Measurements from ENCODE around the gene DYRK1A. TPM values are rescaled to one million over a fixed set of nuclear protein-coding genes. Genes with fewer than 3 reads are reported as not detected.
"Not testable (repeated sequence)": the region's sequence is repeated elsewhere in the genome, so short reads cannot be mapped to it uniquely, and the experiment has no call there.

The DYRK1A gene
- polyA plus RNA-seq (ENCODE audit: insufficient read length in 10 of 10): 10 to 100 TPM; 44.9 to 70.5 (median 54.9) TPM
- long read RNA-seq, donor 1, full-length matches to known transcripts: 7 of 7 reads
- long read RNA-seq, donor 1, partial matches to known transcripts: 0 of 7 reads
- long read RNA-seq, donor 1, other reads (novel, unspliced or antisense): 0 of 7 reads
- long read RNA-seq, donor 2, full-length matches to known transcripts: 6 of 6 reads
- long read RNA-seq, donor 2, partial matches to known transcripts: 0 of 6 reads
- long read RNA-seq, donor 2, other reads (novel, unspliced or antisense): 0 of 6 reads
- long read RNA-seq, donor 3: 0 reads
- long read RNA-seq, donor 4, full-length matches to known transcripts: 6 of 6 reads
- long read RNA-seq, donor 4, partial matches to known transcripts: 0 of 6 reads
- long read RNA-seq, donor 4, other reads (novel, unspliced or antisense): 0 of 6 reads
- long read RNA-seq, donor 5, full-length matches to known transcripts: 5 of 5 reads
- long read RNA-seq, donor 5, partial matches to known transcripts: 0 of 5 reads
- long read RNA-seq, donor 5, other reads (novel, unspliced or antisense): 0 of 5 reads
- long read RNA-seq, donor 6, full-length matches to known transcripts: 10 of 10 reads
- long read RNA-seq, donor 6, partial matches to known transcripts: 0 of 10 reads
- long read RNA-seq, donor 6, other reads (novel, unspliced or antisense): 0 of 10 reads
- long read RNA-seq, donor 7, full-length matches to known transcripts: 10 of 10 reads
- long read RNA-seq, donor 7, partial matches to known transcripts: 0 of 10 reads
- long read RNA-seq, donor 7, other reads (novel, unspliced or antisense): 0 of 10 reads
- long read RNA-seq, donor 8, full-length matches to known transcripts: 3 of 3 reads
- long read RNA-seq, donor 8, partial matches to known transcripts: 0 of 3 reads
- long read RNA-seq, donor 8, other reads (novel, unspliced or antisense): 0 of 3 reads
- long read RNA-seq, donor 9, full-length matches to known transcripts: 2 of 2 reads
- long read RNA-seq, donor 9, partial matches to known transcripts: 0 of 2 reads
- long read RNA-seq, donor 9, other reads (novel, unspliced or antisense): 0 of 2 reads

GRCh38 chr21:37366482-37367316 lies at the start of gene DYRK1A:
TSS of gene DYRK1A (plus strand) at chr21:37366773. CDS start at chr21:37420375, 53,602 bp downstream.
- DNase-seq: peak; percentile 100

DNA sequence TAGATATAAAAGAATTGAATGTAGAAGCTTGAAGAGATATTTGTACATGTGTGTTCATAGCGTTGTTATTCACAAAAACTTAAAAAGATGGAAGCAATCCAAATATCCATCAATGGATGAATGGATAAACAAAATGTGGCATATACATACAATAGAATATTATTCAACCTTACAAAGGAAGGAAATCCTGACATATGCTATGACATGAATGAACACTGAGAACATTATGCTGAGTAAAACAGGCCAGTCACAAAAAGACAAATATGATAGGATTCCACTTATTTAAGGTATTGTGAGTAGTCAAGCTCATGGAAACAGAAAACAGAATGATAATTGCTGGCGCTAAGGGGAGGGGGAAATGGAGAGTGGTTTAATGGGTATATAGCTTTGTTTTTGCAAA lies 47.0 kb upstream of the DYRK1A start:
- no peak for DNase-seq

- no peak for DNase-seq
Observed at GRCh38 chr21:37322084-37322483, 44.5 kb upstream of the DYRK1A start.

- no peak for DNase-seq
Observed at GRCh38 chr21:37324558-37324957, 42.0 kb upstream of the DYRK1A start.

GRCh38 chr21:37328147-37328546 lies 38.4 kb upstream of the DYRK1A start:
- not testable (repeated sequence) for DNase-seq

DNA sequence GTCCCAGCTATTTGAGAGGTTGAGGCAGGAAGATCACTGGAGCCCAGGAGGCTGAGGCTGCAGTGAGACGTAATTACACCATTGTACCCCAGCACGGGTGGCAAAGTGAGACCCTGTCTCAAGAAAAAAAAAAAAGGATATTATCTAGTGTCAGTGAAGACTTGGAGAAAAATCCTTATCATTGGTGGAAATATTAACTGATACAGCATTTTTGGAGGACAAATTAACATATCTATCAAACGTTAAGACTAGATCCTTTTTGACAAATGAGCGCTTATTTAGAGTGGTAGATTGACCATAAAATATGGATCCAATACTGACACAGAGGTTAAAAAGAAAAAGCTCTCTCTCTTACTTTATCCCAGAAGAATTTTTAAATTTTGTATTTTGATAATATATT lies 35.2 kb upstream of the DYRK1A start:
- no peak for DNase-seq

DNA sequence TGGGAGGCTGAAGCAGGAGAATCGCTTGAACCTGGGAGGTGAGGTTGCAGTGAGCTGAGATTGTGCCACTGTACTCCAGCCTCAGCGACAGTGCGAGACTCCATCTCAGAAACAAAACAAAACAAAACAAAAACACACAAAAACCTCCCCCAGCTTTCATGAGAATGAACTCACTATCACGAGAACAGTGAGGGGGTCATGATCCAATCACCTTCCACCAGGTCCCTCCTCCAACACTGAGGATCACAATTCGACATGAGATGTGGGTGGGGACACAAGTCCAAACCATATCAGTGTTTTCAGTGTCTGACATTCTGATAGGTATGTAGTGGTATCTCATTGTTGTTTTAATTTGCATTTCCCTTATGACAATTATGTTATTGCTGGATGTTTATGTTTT lies 31.5 kb upstream of the DYRK1A start:
- DNase-seq: no peak

DNA sequence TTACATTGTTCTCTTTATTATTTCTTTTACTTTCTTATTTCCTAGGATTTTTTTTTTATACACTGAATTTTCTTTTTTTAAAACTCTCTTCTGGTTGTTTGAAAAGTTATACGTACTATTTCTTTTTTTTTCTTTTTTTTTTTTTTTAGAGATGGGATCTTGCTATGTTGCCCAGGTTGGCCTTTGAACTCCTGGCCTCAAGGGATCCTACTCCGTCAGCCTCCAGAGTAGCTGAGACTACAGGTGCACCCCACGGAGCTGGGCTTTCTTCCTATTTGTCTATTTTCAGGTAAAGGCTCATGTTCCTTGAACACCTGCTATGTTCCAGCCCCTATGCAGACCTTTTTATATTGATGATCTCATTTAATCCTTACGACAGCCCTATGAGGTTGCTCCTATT lies 29.4 kb upstream of the DYRK1A start:
- DNase-seq: no peak

DNA sequence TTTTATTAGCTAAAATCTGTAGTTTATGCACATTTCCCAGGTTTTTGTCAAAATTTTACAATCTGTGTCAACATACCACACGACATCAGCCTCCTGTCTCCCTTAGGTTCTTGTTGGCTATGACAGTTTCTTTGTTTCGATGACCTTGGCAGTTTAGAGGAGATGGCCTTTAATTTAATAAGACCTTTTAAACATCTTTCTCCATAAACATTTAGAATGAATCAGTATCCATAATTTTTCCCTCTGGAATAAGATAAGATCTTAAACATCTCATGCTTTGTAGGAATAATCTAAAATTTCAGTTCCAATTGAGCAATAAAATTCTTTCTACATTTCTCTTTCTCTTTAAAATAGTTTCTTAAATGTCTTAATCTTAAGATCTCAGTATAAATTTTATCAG lies 28.7 kb upstream of the DYRK1A start:
- no peak for DNase-seq

GRCh38 chr21:37338671-37339551 lies 27.7 kb upstream of the DYRK1A start:
- peak; percentile 22 to 83 (median 29) for DNase-seq

GRCh38 chr21:37339552-37339939 lies 27.0 kb upstream of the DYRK1A start:
- DNase-seq: no peak

DNA sequence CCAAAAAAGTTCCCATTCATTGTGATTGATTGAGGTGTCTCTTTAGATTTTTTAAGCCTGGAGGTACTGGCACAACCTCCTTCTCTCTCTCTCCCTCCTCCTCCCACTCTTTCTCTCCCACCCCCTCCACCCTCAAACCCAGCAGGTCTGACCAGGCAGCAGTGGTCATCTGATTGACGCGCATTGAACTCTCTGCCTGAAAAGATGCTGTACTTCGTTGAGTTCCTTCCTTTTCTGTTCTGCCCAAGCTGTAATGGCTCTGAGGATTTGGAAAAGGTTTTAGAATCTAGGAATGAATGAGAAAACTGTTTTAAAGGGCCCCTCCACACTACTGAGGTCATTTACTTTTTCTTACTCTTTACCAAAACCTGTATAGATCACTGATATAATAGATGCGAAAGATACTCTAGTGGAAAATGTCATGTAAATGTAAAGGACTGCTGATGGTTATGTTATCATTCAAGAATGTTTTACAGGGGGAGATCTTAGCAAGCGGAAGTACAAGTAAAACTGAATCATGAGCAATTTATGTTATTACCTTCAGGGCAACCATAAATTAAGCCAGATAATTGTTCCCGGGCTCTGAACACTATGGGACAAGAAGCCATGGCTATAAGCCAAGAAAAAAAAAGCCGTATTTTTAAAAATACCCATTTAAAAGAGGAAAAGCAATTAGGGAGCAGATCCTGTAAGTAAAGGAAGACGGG lies 25.2 kb upstream of the DYRK1A start:
- DNase-seq: no peak

- no peak for DNase-seq
Observed at GRCh38 chr21:37342046-37342632, 24.4 kb upstream of the DYRK1A start.

GRCh38 chr21:37346841-37347430 lies 19.6 kb upstream of the DYRK1A start:
- no peak for DNase-seq

DNA sequence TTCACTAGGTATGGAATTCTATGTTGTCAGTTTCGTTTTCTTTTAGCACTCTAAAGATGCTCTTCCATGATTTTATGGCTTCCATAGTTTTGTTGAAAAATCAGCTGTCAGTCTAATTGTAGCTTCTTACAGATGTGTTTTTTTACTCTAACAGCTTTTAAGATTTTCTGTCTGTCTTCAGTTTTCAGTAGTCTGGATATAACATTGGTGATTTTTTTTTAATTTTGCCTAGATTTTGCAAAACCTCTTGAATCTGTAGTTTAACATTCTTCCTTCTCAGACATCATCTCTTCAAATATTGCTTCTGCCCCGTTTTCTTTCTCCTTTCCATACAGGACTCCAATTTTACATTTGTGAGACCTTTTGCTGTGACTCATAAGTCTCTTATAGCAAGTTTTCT lies 17.9 kb upstream of the DYRK1A start:
- DNase-seq: no peak

DNA sequence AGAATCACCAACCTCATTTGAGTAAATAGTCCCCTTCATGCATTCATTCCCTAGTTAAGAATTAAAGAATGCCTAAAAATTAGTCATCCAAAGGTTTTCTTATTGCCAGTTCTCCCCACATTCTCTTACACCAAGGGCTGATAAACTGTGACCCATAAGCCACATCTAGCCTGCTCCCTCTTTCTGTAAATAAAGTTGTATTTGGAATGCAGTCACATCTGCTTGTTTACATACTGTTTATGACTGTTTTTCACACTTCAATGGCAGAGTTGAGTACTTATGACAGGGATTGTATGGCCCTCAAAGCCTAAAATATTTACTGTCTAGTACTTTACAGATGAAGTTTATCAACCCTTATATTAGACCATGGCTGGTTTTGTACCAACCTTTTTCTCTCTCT lies 16.1 kb upstream of the DYRK1A start:
- DNase-seq: no peak

- no peak for DNase-seq
Observed at GRCh38 chr21:37356706-37357105, 9.9 kb upstream of the DYRK1A start.

DNA sequence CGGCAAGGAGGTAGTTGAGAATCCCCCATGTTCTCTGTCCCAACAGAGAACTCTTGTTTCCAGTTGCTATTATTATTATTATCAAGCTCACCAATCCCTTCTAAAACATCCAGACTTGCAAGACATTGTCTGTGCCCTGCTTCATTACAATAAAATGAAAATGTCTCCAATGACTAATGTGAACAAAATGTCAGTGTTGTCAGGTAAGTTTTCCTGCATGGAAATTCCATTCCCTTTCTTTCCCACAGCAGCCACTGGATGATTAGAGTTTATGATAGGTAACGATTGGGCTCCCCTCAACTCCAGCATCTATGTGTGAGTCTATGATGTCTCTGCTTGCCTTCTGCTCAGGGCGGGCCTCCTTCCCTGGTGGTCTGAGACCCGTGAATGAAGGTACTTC lies 8.9 kb upstream of the DYRK1A start:
- no peak for DNase-seq

DNA sequence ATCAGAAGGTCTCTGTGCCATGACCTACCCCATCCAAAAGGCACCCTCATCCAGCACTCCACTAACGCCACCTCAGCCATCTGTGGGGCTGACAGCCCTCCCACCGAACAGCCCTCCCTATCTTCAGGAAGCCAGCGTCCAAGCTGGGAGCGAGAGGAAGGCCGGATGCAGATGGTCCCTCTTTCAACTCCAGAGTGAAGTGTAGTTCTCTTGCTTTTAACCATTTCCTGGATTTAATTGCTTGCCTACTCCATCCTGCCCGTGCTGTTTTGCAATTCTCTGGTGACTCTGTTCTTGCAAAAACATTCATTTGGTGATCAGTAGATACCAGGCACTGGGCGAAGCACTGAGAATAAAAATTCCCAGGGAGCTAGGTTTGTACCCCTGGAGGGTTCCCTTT lies 8.2 kb upstream of the DYRK1A start:
- peak in 2 of 3 donors; percentile 16 to 39 for DNase-seq
